ENCODE measurements around the gene RPF1.

The RPF1 gene

DNA sequence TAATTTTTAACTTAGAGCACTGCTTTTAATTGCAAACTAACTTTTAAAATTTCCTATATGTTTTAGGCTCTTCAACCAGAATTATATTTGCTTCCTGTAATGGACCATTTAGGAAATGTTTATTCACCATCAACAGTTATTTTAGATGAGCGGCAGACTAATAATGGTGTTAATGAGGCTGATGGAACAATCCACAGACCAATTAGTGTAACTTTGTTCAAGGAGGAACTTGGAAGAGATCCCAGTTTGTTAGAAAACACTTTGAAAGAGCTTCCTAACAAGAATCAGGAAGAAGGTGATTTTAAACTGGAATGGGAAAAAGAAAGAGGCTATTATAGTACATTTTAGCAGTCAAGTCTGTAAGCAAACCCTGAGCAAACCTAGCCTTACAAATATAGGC lies 46.7 kb downstream of the RPF1 start:
- no peak for TF ChIP-seq CTCF (IDR thresholded peaks at IDR 0.05; ENCODE audit: poor library complexity, severe bottlenecking)
- no peak for ATAC-seq (ENCODE audit: low read depth)
- H3K27ac ChIP-seq (ENCODE audit: poor library complexity, severe bottlenecking) = no peak overlapping the region

DNA sequence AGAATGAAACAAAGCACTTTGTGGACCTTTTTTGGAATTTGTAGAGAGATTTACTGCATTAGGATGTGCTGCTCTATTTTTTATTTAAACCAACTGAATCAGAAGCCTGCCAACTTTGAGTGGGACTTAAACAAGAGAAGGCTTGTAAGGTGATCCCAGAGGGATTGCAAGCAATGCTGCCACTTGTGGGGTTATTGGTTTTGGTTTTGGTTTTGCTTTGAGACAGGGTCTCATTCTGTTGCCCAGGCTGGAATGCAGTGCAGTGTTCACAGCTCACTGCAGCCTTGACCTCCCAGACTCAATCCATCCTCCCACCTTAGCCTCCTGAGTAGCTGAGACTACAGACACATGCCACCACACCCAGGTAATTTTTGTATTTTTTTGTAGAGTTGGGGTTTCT lies 59.5 kb downstream of the RPF1 start:
- ATAC-seq (ENCODE audit: low read depth) = no peak

More for the DNA sequence above, 46.7 kb downstream of the RPF1 start:
- Histone ChIP-seq H3K4me1 (ENCODE audit: insufficient read depth, poor library complexity, severe bottlenecking) (no peaks in the 10 kb centered on the region), H3K27me3 (ENCODE audit: insufficient read depth, poor library complexity, severe bottlenecking) (no peaks in the 10 kb centered on the region), H3K4me3 (ENCODE audit: severe bottlenecking) (no peak overlapping the region), H3K36me3 (ENCODE audit: low read depth) (no peaks in the 10 kb centered on the region), H3K9me3 (ENCODE audit: severe bottlenecking) (no peaks in the 10 kb centered on the region)
- no peak for DNase-seq (ENCODE audit: low spot score)

GRCh38 chr1:84539972-84540371 lies 60.9 kb downstream of the RPF1 start:
- H3K36me3 ChIP-seq (ENCODE audit: low read depth) = no peaks in the 10 kb centered on the region
- no peaks in the 10 kb centered on the region for H3K9me3 ChIP-seq (ENCODE audit: severe bottlenecking)
- DNase-seq (ENCODE audit: low spot score) (no peak), ATAC-seq (ENCODE audit: low read depth) (peak; percentile 50; the same call in 2 of the 3 replicates)
- no peak overlapping the region for H3K27ac ChIP-seq (ENCODE audit: poor library complexity, severe bottlenecking)
- H3K27me3 ChIP-seq (ENCODE audit: insufficient read depth, poor library complexity, severe bottlenecking) = no peaks in the 10 kb centered on the region
- no peaks in the 10 kb centered on the region for H3K4me1 ChIP-seq (ENCODE audit: insufficient read depth, poor library complexity, severe bottlenecking)
- no peak for TF ChIP-seq CTCF (IDR thresholded peaks at IDR 0.05; ENCODE audit: poor library complexity, severe bottlenecking)
- H3K4me3 ChIP-seq (ENCODE audit: severe bottlenecking) = no peak overlapping the region

More for the DNA sequence above, 59.5 kb downstream of the RPF1 start:
- Histone ChIP-seq H3K36me3 (ENCODE audit: low read depth) (0 out of 2 replicates have a peak, but pooled peaks cover under 1% of the 10 kb centered on the region), H3K9me3 (ENCODE audit: severe bottlenecking) (no peaks in the 10 kb centered on the region), H3K27ac (ENCODE audit: poor library complexity, severe bottlenecking) (no peak overlapping the region), H3K27me3 (ENCODE audit: insufficient read depth, poor library complexity, severe bottlenecking) (no peaks in the 10 kb centered on the region), H3K4me3 (ENCODE audit: severe bottlenecking) (no peak overlapping the region), H3K4me1 (ENCODE audit: insufficient read depth, poor library complexity, severe bottlenecking) (no peaks in the 10 kb centered on the region)
- TF ChIP-seq CTCF (IDR thresholded peaks at IDR 0.05; ENCODE audit: poor library complexity, severe bottlenecking) = no peak
- DNase-seq (ENCODE audit: low spot score) = no peak

DNA sequence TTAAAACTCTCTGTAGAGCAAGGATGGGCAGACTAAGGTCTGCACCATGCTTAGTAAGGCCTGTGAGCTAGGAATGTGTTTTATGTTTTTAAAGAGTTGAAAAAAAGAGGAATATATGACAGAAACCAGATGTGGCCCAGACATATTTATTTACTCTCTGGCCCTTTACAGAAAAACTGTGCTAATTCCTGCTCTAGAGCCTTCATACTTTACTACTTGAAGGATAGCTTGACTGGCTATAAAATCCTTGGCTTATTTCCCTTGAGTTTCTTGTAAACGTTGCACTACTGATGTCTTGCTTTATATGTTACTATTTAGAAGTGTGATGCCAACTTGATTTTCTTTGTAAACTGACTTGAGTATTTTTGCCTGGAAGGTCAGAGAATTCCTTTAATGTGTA lies 61.7 kb downstream of the RPF1 start:
- H3K36me3 ChIP-seq (ENCODE audit: low read depth) = no peaks in the 10 kb centered on the region
- DNase-seq (ENCODE audit: low spot score) (no peak), ATAC-seq (ENCODE audit: low read depth) (no peak)
- H3K4me1 ChIP-seq (ENCODE audit: insufficient read depth, poor library complexity, severe bottlenecking) = no peaks in the 10 kb centered on the region
- H3K27me3 ChIP-seq (ENCODE audit: insufficient read depth, poor library complexity, severe bottlenecking) = no peaks in the 10 kb centered on the region
- H3K9me3 ChIP-seq (ENCODE audit: severe bottlenecking) = no peaks in the 10 kb centered on the region
- TF ChIP-seq CTCF (IDR thresholded peaks at IDR 0.05; ENCODE audit: poor library complexity, severe bottlenecking) = no peak
- no peak overlapping the region for H3K27ac ChIP-seq (ENCODE audit: poor library complexity, severe bottlenecking)
- H3K4me3 ChIP-seq (ENCODE audit: severe bottlenecking) = no peak overlapping the region

DNA sequence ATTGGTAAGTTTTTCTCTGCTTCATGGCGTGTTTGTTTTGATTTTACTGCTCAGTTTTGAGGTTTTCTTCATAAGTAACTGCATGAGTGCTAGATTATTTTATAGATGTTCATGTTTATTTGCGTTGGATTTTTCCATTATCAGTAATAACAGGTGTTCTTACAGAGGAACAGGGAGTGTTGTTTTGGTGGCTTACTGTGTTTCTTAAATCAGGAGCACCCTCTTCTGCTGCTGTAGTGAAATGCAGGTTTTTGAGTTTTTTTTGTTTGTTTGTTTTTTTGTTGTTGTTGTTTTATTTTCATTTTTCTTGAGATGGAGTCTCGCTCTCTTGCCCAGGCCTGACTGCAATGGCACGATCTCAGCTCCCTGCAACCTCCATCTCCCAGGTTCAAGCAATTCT lies 62.6 kb downstream of the RPF1 start:
- Histone ChIP-seq H3K4me3 (ENCODE audit: severe bottlenecking) (no peak overlapping the region), H3K27ac (ENCODE audit: poor library complexity, severe bottlenecking) (no peak overlapping the region), H3K4me1 (ENCODE audit: insufficient read depth, poor library complexity, severe bottlenecking) (no peaks in the 10 kb centered on the region), H3K27me3 (ENCODE audit: insufficient read depth, poor library complexity, severe bottlenecking) (no peaks in the 10 kb centered on the region), H3K36me3 (ENCODE audit: low read depth) (no peaks in the 10 kb centered on the region), H3K9me3 (ENCODE audit: severe bottlenecking) (no peaks in the 10 kb centered on the region)
- DNase-seq (ENCODE audit: low spot score) (no peak), ATAC-seq (ENCODE audit: low read depth) (no peak)
- no peak for TF ChIP-seq CTCF (IDR thresholded peaks at IDR 0.05; ENCODE audit: poor library complexity, severe bottlenecking)

Data from RWPE2 (cell line).